ENCODE data around the gene RBFOX1. TPM values are rescaled to one million over a fixed set of nuclear protein-coding genes. Genes with fewer than 3 reads are reported as not detected.

The RBFOX1 gene
- total RNA-seq, 1 experiment from 2014 or later, result not detected

DNA sequence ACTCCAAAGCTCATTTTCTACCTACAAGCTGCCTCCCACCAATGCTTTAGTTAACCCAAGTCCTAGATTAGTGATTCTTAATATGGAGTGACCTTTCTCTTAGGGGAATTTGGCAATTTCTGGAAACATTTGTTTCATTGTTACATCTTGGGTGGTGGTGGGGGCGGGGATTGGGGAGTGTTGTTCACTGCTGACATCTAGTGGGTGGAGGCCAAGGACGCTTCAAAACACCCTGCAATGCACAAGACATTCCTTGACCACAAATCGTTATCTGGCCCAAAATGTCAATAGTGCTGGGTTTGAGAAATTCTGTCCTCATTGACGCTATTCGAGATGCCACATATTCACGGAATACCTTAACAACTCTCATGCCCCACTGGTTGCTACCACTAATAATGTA lies 282.9 kb downstream of the RBFOX1 start:
- TF ChIP-seq YY1 (IDR thresholded peaks at IDR 0.05; ENCODE audit: extremely low read depth, insufficient replicate concordance, low read depth, low read length) (no peak), JUND (IDR thresholded peaks at IDR 0.05) (no peak), FOSL1 (IDR thresholded peaks at IDR 0.05; ENCODE audit: low read depth) (no peak), SRF (IDR thresholded peaks at IDR 0.05; ENCODE audit: low read depth) (no peak), EZH2 (IDR thresholded peaks at IDR 0.05) (no peak), CEBPB (IDR thresholded peaks at IDR 0.05; ENCODE audit: low read depth) (no peak), EZH2phosphoT487 (IDR thresholded peaks at IDR 0.05; ENCODE audit: borderline replicate concordance) (no peak), SP1 (IDR thresholded peaks at IDR 0.05; ENCODE audit: low read depth) (no peak)
- TF ChIP-seq, protein P1, sequence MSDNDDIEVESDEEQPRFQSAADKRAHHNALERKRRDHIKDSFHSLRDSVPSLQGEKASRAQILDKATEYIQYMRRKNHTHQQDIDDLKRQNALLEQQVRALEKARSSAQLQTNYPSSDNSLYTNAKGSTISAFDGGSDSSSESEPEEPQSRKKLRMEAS (IDR thresholded peaks at IDR 0.05), result no peak
- TF ChIP-seq, protein P2, sequence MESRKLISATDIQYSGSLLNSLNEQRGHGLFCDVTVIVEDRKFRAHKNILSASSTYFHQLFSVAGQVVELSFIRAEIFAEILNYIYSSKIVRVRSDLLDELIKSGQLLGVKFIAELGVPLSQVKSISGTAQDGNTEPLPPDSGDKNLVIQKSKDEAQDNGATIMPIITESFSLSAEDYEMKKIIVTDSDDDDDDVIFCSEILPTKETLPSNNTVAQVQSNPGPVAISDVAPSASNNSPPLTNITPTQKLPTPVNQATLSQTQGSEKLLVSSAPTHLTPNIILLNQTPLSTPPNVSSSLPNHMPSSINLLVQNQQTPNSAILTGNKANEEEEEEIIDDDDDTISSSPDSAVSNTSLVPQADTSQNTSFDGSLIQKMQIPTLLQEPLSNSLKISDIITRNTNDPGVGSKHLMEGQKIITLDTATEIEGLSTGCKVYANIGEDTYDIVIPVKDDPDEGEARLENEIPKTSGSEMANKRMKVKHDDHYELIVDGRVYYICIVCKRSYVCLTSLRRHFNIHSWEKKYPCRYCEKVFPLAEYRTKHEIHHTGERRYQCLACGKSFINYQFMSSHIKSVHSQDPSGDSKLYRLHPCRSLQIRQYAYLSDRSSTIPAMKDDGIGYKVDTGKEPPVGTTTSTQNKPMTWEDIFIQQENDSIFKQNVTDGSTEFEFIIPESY (IDR thresholded peaks at IDR 0.05; ENCODE audit: extremely low read depth, insufficient replicate concordance, low read length), result no peak
- TF ChIP-seq, protein P3, sequence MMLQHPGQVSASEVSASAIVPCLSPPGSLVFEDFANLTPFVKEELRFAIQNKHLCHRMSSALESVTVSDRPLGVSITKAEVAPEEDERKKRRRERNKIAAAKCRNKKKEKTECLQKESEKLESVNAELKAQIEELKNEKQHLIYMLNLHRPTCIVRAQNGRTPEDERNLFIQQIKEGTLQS (IDR thresholded peaks at IDR 0.05), result no peak
- H3K4me3 ChIP-seq (replicated peaks in 1 of 2; ENCODE audit: low read depth in 1 of 2, low read length in 2 of 2), result no peak overlapping the region
- no peaks in the 10 kb centered on the region for H3K36me3 ChIP-seq (ENCODE audit: control insufficient read depth in 1 of 2, insufficient read depth in 2 of 2, low read length in 2 of 2)
- no peak overlapping the region for H3K27ac ChIP-seq (ENCODE audit: low read depth, low read length)
- no peaks in the 10 kb centered on the region for H4K20me1 ChIP-seq (ENCODE audit: insufficient read depth)
- H3K9me3 ChIP-seq (ENCODE audit: control insufficient read depth in 1 of 2, insufficient read depth in 1 of 2, low read depth in 1 of 2, low read length in 2 of 2), result peaks cover 5 to 16% of the 10 kb centered on the region in 2 experiments; a peak in 2 of 4 replicates
- BruUV-seq (replicated peaks), result no TSS peak
- no peak overlapping the region for H3K9ac ChIP-seq (ENCODE audit: low read length)
- DNase-seq (ENCODE audit: low read depth, low spot score), result no peak
- no peaks in the 10 kb centered on the region for H3K9me2 ChIP-seq (ENCODE audit: insufficient read depth)
- H3K79me2 ChIP-seq (ENCODE audit: insufficient read depth, low read length), result no peaks in the 10 kb centered on the region
- no peaks in the 10 kb centered on the region for H3K4me1 ChIP-seq (ENCODE audit: control insufficient read depth in 1 of 2, insufficient read depth in 2 of 2, low read length in 2 of 2)
- ChIA-PET CTCF (no interaction called here), RAD21 (ENCODE audit: low non-redundant PET in 1 of 2, low total read pairs in 2 of 2, uncharacterized antibody in 2 of 2, unreplicated experiment in 2 of 2) (no interaction called here), POLR2A (no interaction called here)
- no peak overlapping the region for H2AFZ ChIP-seq (ENCODE audit: low read depth, low read length, poor library complexity, severe bottlenecking)
- intact Hi-C loops (cut with micrococcal nuclease), result no loop called here
- H3K27me3 ChIP-seq (ENCODE audit: insufficient read depth, low read length), result no peaks in the 10 kb centered on the region
- ATAC-seq, result no peak
- H3K4me2 ChIP-seq (ENCODE audit: low read length), result no peak overlapping the region
